GM18870 (cell line): ENCODE measurements around the gene TECTA.
"Not testable (repeated sequence)": the region's sequence is repeated elsewhere in the genome, so short reads cannot be mapped to it uniquely, and the experiment has no call there.

ENCODE experiments used
- ATAC-seq: cut with Tn5 transposase; IDR thresholded peaks from one replicate; pipeline ENCODE4 v1.9.1; 2021; ENCODE audit warnings: moderate library complexity; ENCODE audit not compliant: unreplicated experiment

The TECTA gene

DNA sequence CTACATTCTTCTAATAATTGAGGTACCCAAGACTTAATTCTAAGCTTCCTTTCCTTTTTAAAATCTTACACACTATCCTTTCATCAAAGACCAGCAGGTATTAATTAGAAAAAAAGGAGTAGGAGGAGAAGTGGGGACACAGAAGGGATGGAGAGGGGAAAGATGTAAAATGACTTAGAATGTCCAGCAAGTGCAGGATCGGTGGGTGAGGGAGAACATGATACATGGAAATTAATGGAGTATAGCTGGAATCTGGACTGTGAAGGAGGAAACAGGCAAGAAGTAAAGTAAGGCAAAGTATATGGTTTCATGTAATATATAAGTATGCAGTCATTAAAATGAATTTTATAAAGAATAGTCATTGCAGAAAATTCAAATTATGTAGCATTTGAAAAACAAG is 127.8 kb downstream of the TECTA start:
- no peak for ATAC-seq

DNA sequence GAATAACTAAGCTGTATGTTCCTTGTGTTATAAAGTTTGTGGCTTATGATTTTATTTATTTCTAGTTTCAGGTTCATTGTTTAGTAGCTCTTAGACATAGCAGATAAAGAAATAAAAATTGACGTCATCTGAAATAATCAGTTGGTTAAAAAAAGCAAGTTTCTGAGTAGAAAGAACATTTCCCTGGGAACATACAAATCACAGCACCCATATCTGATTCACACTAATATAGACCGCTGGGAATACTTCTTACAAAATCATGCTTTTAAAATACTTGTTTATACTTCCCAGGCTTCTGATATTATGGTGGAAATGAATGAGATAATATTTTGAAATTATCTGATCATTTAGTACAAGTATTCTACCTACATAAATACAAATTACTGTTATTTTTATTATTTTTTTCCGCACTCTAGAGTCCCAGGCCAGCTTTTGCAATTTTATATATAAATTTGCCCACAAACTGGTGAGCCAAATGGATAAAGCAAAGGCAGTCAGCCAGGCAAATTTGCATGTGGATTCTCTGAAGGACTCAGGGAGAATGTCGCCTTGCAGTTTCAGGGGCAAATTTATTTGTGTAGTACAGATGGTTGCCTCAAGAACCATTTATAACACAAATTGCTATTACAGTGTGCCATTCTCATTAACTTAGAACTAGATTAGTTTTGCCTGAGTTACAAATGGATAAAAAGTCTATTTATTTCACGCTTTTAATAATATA is 128.6 kb downstream of the TECTA start:
- ATAC-seq, result no peak

DNA sequence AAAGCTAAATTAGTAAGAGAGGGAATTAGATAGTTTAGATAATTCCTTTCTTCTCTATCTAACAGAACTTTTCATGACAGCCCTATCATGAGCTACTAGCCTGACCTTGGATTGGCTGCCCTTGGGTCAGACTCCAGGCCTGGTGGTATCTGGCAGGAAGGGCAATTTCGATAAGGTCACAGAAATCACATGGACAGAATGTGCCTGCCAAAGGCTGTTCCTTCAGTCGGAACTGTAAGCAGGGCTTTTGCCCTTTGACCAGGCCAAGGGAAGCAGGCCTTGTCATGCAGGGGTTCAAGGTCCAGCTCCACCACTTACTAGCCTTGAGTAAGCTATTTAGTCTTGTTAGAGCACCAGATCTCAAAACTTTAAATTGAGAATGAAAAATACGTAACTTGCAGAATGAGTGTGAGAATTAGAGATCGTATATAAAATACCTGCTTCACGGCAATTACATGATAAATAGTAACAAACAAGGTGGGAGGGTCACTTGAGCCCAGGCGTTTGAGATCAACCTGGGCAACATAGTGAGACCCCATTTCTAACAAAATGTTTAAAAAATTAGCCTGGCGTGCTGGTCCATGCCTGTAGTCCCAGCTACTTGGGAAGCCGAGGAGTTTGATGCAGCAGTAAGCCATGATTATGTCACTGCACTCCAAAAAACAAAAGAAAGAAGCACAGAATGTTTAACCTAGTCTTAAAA is 130.7 kb downstream of the TECTA start:
- ATAC-seq, result no peak

DNA sequence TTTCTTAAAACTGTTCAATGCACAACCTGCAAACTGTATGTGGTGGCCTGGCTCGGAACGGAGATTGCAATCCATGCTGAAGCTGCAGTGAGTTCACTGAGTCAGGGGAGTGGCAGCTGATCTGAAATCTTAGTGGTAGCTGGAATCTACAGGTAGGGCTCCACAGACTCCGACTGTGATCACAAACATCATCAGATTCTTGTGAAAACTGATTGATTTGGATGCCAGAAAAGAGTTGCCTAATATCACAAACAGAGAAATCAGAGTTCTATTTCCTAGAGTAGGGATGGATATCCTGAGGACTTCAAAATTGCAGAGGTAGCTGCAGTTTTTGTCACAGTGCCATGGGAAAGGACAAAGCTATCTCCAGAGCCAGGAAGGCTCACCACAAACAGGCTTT is 134.0 kb downstream of the TECTA start:
- ATAC-seq, result no peak

GRCh38 chr11:121236115-121237001 is 135.3 kb downstream of the TECTA start:
- ATAC-seq, result peak; percentile 75

- not testable (repeated sequence) for ATAC-seq
These were observed 136.2 kb downstream of the TECTA start for GRCh38 chr11:121237247-121237646.

- ATAC-seq, result no peak
These were observed 136.9 kb downstream of the TECTA start for GRCh38 chr11:121237686-121238658.

DNA sequence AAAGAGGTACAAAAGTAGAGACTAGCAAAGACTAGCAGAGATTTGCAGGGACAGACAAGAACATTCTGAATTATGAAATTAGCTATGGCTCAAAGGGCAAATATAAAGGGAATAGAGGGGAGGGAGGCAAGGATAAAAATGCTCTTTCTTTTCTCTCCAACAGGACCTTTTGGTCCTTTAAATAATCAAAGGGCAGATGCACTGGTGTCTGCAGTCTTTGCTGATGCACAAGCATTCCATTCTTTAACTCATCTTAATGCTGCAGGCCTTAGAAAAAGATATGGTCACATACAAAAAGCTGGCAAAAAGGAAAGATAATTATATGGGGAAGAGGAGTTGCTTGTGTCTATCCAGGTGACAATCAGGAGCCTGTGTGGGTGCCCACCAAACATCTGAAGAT is 137.9 kb downstream of the TECTA start:
- no peak for ATAC-seq

DNA sequence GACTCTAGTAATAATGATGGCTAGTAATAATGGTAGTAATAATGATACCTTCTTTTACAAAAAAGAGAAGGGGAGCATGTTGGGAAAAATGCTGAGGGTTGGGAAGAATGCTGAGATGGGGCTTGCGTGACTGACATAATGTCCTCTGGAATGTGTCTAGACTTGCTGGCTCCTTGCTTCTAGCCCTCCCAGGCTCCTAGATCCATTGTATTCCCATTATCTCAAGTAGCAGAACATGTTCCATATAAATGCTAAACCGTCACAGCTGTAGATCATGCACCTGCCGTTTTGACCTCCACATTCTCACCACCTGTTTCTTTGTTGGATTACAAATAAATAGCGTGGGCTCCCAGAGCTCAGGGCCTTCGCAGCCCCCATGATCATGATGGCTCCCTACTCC is 139.0 kb downstream of the TECTA start:
- not testable (repeated sequence) for ATAC-seq

DNA sequence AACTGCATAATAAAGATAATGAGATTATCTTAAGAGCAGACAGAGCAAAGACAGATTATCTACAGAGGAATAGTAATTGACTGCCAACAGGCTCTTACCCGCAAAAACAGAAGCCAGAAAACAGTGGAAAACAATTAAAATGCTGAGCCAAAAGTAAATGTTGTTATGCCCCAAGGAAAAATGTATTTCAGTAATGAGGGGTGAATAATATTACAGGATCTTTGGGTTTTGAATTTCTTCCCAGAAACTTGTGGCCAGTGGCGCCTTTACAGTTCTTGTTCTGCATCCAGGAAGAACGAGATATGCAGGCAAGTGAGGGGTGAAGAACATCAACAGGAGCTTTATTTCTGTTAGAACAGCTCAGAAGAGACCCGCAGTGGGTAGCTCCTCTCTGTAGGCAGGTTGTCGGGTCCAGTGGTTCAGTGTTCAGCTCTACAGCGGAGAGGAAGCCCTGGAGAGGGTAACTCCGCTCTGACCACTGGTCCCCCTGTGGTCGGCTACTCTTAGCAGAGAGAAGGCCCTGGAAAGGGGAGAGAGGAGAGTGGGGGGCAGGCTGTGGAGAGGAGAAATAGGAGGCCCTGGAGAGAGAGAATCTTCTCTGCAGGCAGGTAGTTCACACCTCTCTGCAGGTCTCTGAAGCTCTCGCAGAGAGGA is 139.7 kb downstream of the TECTA start:
- ATAC-seq, result no peak
